GM21576 (cell line): Measurements from ENCODE around the gene RPAP3.
A peak's percentile ranks its signal among the peaks of the same experiment; 100 is the strongest.

ENCODE experiments used
- ATAC-seq: cut with Tn5 transposase; IDR thresholded peaks from one replicate; pipeline ENCODE4 v1.9.1; 2021; ENCODE audit warnings: mild to moderate bottlenecking, moderate library complexity; ENCODE audit not compliant: unreplicated experiment

RPAP3 gene

DNA sequence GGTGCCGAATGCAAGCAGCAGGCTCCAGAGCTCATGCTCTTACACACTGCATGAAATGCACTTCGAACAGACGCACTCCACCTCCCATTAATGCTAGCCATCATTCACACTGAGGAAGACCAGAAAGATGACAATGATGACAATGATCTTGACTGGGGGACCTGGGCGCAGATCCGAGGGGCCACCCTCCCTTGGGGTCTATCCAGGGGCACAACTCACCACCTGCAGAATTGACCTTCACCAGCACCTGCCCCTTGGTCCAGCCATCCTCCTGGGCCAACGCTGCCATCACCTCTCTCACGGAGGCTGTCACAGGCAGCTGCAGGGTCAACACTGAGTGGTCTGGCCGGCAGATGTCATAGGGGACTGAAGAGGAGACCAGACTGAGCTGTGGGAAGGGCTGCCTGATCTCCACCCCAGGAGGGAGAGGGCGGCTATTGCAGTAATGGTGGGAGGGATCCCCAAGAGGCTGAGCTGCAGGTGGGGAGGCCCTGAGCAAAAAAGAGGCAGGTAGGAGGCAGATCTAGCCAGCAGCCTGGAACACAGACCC is 37.6 kb upstream of the RPAP3 start:
- no peak for ATAC-seq

DNA sequence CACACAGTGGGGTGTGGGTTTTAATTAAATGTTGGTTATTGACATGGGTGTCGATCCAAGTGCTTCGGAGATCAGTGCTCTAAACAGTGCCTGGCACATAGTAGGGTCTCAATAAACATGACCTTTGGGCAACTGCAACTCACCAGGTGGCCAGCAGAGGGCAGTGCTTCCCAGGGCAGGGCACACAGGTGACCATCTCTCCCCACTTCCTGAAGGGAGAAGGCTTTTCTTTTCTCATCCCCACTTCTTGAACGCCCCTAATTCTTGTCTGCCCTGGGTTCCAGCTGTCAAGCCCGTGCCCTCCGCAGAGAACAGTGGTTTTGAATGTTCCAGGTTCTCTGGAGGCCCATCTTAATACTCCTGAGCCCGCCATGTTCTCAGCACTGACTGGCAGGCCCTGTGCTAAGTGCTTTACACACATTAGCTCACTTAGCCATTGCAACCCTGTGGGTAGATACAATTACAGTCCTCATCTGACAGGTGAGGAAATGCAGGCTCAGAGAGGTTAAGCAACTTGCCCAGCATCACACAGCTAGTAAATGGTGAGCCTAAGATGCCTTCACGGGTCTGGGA is 36.5 kb upstream of the RPAP3 start:
- no peak for ATAC-seq

DNA sequence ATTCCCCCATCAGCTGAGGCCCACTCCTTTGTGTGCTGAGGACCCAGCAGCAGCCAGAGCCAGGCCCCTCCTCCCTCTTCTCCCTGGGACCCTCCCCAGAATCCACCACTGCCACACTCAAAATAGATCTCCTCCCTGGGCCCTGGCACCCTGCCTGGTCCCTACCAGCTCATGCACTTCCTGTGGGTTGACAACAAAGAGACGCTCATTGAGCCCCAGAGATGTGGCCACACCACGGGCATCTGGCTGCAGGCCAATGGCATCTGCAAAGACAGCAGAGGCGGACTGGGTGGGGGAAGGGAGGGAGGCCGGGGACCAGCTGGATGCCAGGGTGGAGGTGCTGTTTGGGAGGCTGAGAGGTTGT is 35.5 kb upstream of the RPAP3 start:
- no peak for ATAC-seq

DNA sequence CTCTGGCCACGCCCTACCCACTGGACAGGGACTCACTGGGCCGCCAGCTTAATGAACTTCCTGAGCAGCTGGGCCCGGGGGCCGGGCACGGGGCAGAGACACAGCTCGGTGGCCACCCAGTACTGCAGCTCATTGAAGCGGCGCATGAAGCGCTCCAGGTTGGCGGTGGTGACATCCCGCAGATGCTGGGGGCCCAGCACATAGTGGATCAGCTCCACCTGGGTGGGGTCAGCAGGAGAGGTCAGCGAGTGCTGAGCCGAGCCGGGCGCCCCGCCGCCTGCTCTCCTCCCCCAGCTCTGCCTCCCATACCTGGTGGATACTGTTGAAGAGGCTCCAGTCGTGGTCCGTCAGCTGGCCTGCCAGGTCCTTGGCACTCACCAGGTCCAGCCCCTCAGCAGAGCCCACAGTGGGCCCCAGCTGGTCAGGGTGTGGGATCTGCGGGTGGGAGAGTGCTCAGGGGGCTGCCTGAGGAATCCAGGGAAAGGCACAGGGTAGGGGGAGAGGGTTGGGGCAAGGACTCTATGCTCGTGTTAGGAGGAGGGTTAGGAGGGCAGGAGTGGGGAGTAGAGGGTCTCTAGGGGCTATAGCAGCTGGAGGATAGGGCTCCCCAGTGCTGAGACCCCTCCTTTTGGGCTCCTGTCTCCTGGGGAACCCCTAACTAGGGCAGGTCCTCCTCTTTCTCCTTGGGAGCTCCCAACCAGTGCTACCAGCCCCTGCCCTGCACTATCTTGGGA is 34.9 kb upstream of the RPAP3 start:
- peak; percentile 55 for ATAC-seq

DNA sequence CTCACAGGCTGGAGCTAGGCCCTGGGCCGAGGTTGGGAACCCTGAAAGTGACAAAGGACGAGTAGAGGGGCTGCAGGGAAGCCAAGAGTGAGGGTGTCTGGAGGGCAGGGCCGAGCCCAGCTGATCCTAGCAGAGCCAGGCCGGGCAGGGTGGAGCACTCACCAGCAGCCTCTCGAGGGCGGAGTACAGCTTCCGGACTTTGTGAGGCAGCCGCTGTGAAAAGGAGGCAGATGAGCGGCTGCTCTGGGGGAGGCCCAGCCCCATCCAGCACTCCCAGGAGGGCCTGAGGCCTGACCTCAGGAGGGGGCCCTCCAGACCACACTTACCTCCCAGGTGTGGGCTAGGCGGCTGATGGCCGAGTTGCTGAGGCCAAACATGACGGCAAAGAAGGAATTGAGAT is 34.1 kb upstream of the RPAP3 start:
- ATAC-seq = peak; percentile 63

DNA sequence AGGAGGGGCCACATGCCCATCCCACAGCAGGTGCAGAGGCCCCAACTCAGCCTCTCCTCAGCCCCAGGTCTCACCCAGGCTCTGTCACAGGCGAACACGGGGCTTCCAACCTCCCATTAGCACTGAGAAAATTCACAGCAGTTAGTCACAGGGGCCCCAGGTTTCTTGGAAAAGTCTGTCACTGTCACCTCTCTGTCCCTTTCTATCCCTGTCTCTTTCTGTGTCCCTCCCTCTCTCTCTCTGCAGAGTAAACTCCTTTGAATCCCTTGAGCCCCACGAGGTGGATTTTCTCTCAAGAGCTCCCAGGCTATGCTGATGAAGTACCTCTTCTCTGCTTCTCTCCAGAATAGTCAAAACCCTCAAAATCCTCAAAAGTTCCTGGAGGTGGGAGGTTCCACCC is 33.5 kb upstream of the RPAP3 start:
- no peak for ATAC-seq

DNA sequence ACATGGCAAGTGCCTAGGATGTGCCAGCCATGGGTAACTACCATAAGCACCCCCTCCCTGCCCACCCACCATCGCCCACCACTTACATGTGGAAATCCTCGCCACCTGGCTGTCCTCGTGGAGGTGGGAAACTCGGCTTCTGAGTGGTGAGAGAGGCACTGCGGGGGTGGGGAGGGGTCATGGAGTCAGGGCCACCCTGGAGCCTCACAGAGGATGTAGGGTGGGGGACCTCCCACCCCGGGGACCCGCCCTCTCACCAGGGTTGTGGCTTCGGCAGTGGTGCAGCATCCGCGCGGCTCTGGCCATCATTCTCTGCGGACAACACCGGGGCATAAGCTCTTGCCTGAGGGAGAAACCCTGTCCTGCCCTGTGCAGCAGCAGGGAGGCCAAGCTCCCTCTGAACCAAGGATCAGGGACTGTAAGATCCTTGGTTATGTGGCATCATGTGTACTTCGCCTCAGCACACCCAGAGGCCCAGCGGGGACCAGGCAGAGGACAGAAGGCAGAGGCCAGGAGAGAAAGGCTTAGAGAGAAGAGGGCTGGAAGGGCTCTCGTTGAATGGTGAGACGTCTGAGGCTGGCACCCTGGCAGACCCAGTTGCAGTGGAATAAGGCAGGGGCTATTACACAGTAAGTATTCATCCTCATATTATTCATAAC is 32.2 kb upstream of the RPAP3 start:
- ATAC-seq = no peak

DNA sequence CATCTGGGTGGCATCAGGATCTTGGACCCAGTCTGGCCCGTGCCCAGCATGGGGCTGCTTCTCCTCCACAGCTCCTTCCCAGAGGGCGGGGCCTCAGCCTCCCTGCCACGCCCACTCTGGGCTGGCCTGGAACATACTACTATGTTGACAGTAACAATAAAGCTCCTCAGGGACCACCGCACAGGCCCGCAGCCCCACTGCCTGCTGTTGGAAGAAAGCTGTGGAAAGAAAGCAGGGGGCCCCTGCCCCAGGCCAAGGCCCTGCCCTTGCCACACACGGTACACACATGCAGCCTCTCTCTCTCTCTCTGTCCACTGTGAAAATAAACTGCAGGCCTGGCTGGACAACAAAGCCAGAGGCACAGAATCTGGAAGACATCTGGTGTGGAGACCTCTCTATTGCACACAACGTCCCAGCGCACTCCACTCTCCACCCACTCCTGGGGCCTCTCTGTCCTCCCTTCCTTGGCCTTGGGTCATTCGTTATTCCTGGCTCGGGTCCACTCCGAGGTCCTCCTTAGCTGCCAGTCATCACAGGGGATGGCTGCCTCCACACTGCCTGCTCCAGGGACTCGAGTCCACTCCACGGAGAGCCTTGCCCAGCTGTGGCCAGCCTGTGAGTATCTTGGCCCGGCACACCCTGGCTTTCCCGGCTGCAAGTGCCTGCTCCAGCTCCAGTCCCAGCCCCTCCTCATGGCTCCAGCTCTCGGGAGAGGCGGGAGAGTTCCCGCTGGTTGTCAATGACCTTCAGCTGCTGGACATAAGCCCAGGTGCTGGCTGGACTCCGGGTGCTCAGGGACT is 31.2 kb upstream of the RPAP3 start:
- no peak for ATAC-seq

DNA sequence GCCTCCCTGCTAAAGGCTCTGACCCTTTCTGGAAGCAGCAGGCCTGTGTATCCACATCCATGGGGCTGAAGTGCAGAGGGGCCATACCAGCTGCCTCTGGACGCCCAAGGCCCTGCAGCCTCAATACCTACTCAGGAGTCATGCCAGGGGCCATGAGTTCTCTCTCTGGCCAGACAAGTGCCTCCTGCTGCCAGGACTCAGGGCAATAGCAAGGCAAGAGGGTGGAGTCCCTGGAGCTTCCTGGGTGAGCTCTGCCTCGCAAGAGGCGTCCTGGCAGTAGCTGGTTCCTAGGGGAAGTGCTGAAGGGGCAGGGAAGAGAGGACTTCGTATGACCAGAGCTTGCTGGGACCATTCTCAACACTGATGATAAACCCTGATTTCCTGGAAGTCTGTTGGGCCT is 30.4 kb upstream of the RPAP3 start:
- ATAC-seq = no peak

DNA sequence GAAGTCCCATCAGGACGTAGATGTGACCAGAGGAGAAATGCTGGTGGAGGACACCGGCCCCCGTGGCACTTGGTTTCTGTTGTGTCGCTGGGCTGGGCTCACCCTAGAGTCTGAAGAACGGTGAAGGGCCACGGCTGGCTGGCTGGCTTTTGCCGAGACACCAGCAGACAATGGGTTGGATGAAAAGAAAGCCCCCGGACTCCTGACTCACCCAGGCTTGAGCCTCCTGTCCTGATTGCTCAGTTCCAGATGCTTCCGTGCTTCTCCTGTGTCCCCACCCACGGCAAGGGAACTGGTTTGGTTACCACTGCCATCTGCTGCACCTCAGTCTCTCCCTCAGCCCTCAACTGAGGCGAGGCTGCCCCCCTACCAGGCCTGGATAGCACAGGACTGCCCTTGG is 29.8 kb upstream of the RPAP3 start:
- ATAC-seq = no peak

DNA sequence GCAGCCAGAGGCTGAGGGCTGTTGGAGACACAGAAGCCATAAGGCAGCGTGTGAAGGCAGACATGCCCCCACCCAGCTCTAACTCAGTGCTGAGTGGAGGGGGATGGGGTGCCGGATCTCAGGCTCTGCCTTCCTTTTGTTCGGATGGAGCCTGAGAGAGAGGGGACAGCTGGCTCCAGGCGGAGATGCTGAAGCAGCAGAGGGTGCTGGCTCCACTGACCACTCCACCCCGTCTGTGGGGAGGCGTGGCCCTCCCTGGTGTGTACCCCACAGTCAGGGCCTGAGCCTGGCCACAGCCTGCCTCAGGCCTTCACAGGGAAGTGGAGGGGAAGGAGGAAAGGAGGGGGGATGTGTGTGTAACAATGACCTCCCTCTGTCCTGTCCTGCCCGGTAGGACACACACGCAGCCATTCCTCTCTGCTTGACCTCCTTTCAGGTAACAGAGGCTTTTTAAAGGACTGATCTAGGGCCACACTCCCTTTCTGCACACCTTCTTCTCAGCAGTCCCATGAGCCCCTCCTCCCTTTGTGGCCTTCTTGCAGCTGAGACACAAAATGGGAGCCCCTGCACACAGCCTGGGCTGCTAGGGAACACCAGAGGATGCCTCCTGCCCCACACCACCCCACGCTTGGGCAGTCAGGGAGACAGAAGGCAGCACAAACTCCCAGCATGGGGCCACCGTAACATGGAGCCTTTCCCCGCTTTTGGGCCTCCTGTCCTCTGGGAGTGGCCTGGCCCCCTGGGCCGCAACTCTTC is 29.1 kb upstream of the RPAP3 start:
- no peak for ATAC-seq

DNA sequence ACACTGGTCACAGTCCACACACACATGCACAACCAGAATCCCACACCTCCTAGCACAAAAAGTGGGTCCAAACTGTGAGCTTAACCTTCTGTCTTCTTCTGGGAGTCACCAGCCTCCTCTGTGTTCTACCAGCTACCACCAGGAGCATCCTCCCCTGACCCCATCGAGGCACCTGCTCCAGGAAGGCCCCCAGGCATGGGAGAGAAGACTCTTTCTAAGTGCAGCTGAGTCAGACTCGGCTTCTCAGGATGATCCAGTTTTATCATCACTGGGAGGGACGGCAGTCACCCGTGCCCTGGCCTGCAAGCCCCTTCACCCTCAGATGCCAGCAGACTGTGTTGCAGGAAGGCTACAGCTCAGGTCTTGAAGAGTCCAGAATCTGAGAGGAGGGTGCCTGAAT is 27.3 kb upstream of the RPAP3 start:
- ATAC-seq = no peak

DNA sequence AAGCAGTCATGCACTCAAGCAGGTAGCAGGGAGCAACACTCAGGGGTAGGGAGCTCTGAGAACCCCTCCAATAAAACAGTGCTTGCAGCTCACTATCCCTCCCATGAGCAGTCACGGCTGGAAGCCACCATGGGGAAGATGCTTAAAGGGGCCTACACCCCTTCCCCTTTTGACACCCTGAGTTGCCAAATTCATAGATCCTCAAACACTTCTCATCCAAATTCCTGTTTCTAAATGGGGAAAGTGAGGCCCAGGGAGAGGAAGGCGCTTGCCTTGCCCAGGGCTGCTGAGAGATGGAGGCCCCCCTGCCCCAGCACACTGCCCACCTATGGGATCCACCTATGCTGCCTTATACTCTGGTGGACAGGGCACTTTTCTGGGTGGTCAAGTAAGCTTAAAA is 26.7 kb upstream of the RPAP3 start:
- no peak for ATAC-seq

DNA sequence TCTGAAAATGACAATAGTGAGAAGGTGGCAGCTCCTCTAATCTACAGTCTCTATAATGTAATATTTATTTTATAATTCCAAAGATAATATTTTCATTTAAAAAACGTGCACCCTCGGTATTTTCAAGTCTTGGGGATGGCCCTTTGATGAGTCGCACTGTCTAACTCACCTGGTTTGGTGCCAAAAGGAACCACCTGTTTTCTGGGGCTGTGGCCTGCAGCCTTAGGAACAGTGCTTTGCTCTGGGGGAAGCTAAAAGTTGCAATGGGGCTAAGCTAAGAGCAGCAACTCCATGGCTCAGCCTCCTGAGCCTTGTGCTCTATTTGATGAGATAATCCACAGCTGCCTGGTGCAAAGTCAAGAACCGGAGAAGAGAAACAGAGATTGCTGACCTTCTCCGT is 25.9 kb upstream of the RPAP3 start:
- no peak for ATAC-seq

DNA sequence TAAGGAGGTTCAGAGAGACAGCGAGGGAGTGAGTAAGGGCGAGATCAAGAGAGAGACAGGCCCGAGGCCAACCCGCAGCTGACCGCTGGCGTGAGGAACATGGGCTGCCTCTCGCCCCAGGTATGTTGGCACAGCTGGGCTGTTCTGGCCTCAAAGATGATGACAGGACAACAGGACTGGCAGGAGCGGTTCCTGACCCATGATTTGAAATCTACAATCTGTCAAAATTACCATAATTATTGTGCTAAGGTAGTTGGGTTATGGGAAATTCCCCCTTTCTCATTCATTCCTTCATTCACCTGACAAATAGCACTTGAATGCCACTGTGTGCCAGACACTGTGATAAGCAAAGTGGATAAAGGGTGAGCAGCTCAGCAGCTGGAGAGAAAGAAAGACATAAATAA is 24.5 kb upstream of the RPAP3 start:
- no peak for ATAC-seq

DNA sequence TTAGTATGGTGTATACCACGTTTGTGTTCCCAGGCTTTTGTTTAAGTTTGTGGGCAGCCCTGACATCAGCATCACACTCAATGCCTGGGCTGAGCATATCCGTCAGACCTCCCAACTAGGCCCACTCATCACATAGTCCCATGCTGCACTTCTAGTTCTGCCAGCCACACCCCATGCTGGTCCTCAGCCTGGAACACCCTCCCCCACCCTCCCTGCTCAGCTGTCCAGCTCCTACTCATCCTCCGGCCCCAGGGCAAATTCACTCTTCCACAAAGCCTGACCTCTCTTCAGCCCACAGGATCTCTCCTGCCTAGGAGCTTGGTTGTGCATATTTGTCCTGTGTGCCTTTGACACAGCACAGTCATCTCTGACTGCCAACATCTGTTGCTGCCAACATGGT is 23.4 kb upstream of the RPAP3 start:
- no peak for ATAC-seq

DNA sequence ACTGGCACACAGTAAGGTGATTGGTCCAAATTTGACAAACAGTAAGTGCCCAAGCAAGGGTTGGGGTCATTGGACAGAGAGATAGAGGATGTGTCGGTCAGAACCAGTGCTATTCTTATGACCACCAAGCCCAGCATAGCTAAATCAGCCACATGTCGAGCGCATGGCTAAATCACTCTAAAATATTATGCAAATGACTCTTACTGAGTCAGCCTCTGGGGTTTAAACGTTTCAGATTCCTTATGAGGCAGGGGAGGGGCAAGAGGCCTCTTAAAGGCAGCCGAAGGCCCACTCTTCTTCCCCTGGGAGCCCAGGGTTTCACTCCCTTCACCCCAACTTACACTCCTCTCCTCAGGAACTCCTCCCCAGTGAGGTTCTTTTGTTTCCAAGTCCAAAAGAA is 20.1 kb upstream of the RPAP3 start:
- peak; percentile 87 for ATAC-seq

DNA sequence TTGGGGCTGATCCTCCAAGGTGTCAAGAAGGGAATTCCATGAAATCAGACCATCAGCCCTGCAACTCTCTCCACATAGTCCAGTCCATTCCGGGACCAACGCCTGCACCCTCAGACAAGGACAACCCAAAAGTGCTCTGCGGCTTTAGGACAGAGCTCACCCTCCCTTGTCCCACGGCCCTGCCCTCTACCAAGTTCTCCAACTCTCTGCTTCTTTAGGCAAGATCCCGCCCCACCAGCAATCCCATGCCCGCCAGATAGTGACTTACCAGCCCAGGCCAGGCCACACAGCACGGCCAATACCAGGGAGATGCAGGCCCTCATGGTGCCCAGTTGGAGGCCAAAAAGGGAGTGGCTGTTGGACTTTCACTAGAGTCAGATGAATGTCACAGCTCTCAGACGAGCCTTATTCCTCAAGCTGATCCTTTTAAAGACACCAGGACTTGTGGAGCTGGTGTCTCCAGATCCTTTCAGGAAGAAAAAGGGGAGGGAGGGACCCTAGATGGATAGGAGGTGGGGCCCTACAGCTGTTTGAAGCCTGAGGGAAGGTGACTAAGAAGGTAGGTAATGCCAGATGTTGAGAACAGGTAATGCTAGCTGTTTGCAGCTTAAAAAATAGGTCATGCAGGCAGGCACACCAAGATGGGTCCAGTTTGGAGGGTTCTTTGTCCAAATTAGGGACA is 19.4 kb upstream of the RPAP3 start, which contains the start of gene ENDOU:
ENDOU (minus strand) TSS at position 400 of the 682 bp plus-strand sequence; CDS start at position 323, 77 bp downstream.
- no peak for ATAC-seq

DNA sequence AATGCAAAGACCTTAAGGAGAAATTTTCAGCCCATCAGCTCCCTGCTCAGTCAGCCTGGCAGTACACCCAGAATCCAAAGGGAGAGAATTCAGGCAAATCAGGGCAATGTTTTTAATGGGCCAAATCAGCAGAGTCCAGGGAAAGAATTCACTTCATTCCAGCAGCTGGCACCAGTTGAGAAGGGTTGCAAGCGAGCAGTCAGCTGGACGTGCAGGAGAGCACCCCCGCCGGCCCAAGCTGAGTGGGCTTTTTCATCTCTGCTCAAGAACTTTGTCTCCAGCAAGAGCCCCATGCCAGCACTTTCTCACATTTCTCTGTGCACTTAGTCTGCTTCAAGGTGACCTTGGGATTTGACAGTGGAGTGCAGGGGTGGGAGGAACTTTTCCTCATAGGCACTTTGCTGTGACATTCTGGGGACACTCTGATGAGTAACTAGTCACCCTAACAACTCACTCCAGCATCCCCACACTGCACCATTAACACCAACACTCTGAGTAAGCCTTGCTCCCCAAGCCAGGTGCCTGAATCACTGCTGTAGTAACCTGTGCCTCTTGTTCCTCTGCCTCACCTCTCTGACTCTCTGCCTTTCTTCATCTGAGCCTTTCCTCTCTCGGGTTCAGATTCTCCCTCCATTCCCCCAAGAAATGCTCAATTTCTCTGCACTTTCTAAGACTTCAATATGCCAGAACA is 17.3 kb upstream of the RPAP3 start:
- no peak for ATAC-seq
